ENCODE measurements around the gene TLE2. TPM values are rescaled to one million over a fixed set of nuclear protein-coding genes. Genes with fewer than 3 reads are reported as not detected.
"Not testable (repeated sequence)": the region's sequence is repeated elsewhere in the genome, so short reads cannot be mapped to it uniquely, and the experiment has no call there.

TLE2 gene
- total RNA-seq, 1 donor from 2014 or later = 48.0 TPM

DNA sequence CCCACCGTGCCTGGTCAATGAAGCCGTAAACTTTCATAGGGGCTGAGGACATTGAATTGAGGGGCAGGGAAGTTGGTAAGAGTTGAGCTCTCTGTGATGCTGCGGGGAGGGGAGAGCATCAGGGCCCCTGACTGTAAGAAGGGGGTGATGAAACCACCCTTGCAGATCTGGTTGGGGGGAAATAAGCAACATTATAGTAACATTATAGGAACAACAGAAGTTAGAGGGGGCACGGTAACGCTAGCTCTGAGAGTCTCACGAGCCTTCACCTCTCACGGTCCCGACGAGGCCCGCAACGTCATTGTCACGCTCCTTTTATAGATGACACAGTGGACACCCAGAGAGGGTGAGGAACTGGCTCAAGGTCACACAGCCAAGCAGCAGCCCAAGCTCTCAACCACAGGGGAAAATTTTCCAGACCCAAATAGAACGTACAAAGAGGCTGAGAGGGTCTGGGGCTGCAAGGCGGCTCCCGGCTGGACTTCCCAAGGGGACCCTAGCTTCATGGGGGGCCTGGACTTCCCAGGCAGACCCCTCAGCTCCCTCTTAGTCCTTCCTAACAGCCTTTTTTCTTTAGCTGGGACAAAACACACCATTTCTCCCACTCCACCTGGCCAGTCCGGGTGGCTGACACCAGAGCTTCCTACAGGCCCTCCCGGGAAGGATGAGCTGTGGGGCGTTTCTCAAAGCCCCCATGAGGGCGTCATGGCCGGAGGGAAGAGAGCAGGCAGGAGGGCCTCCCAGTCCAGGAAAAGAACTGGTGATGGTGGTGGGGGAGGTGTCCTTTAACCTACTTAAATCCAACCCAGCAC, 29.1 kb upstream of the TLE2 start:
- DNase-seq (ENCODE audit: low spot score) = no peak
- intact Hi-C loops (cut with DNase I) = no loop called here

DNA sequence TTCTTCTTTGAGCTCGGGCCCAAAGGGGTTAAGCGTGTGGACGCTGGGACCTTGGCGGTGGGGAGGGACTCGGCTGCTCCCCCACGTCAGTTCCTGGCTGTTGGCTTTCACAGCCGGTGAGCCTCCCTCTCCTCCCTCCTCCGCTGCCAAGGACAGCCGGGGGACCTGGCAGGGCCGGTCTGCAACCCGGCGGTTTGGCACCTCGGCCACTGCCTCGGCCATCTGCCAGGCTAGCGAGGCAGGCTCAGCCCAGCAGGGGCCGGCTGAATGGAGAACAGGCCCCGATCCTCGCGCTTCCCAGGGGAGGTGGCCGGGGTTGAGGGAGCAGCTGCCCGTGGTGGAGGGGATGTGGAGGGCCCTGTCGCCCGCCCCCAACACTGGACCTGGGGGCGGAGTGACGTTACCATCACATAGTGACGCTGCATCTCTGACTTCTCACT, 28.2 kb upstream of the TLE2 start:
- peak; percentile 90 for DNase-seq (ENCODE audit: low spot score)
- intact Hi-C loops (cut with DNase I) = no loop called here

DNA sequence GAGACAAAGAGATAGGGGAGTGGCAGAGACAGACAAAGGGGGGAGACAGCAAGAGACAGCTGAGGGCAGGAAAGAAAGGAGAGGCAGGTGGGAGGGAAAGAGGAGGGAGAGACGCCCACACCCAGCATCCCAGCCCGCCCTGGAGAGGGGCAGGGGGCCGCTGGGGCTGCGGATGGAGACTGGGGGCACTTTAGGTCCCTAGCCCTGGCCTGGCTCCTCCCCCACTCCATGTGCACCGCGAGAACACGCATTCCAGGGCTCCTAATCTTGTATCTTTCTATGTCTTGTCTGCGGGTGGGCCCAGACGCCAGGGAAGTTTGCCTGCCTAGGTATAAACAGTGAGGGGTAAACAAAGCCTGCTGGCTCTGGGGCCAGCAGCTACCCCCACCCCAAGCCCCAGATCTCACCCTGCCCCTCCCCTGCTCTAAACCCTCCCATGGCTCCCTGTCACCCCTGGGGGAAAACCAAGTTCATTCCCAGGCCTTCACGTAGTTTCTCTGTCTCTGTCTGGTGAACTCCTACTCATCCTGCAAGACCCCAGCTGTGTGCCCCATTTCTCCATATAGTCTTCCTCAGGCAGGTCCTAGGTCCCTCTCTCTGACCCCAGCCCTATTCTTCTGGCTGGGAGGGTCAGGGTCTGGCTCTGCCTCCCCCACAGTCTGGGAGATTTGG, 27.5 kb upstream of the TLE2 start:
- intact Hi-C loops (cut with DNase I) = no loop called here
- no peak for DNase-seq (ENCODE audit: low spot score)

DNA sequence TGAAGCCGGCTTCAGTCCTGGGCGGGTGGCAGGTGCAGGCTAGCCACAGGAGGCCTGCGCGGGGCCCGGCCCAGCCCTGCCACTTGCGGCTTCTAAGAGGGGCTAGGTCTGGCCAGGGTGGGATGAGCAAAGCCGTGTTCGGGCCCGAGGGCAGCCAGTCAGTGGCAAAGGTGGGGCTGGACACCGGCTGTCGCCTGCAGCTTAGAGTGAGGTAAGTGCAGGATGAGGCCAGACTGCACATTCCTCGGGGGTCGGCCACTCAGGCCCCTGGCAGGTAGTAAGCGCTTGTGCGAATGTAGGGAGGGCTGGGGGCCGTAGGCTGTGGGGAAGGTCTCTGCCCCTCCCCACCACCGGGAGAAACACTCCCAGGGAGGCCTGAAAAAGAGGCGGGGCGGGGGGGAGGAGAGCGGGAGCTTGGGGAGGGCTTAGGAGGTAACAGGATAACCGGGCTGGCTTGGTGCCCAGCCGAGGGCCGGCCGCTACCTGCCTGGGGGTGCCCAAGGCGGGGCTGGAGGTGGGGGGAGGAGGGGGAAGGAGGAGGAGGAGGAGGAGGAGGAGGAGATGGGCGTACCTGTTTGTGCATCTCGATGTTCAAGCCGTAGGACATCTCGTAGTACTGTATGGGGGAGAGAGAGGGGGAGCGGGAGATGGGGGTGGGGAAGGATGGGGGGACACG, 26.8 kb upstream of the TLE2 start:
- DNase-seq (ENCODE audit: low spot score) = no peak
- intact Hi-C loops (cut with DNase I) = no loop called here

DNA sequence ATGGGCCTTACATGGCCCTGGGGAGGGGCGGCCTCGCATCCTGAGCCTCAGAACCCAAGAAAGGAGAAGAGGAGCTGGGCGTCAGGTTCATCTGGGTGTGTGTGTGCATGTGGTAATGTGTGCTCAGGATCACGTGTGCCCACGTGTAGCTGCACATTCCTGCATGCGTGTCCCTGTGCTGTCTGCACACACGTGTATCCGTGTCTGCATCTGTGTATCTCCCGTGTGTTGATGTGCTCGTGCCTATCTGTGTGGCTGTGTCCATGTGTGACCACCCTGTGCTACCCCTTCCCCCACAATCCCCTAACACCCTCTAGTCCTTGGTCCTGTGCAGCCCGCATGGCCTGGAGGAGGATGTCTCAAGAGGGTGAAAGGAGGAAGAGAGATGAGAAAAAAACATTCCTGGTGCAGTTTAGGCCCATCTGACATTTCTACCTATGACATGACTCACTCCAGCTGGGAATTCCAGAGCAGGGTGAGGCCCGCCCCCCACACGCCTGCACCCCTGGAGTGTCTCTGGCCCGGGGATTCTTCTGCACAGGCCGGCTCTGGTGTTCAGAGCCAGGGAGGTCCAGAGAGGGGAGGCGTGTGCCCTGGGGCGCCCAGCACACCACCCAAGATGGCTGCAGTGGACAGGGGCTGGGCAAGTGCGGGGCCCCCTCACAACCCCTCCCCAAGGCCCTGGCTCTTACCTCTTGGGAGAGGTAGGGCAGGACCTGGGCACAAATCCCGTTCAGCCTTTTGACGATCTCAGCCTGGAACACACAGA, 26.1 kb upstream of the TLE2 start:
- no peak for DNase-seq (ENCODE audit: low spot score)
- intact Hi-C loops (cut with DNase I) = no loop called here

DNA sequence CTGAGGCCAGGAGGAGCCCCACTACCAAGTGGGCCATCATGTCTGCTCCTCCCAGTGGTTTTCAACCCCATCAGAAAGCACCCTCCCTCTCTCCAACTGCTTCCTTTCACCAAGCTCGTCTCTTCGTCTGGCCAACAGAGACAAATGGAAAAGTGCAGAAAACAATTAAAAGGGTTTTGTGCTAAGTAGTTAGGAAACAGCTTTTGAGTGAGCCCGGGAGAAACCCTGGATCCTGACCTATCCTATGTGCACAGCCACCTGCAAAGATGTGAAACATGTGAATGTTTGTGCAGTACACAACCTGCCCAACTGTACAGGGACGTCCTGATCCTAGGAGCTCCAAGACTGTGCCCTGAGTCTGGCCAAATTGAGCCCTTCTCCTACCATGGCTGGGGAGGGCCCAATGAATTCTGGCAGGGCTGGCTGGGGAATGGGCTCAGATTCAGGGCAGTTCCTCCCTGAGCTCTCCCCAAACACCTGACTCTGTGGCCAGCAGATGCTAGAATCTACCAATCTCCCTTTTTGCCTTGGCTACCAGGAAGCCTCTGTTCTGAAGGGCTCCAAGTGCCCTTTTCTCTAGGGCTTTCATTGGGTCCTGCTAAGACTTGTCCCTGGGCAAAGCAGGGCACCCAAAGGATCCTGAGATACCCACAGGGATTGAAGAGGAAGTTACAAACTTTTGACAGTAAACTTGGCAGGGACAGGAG, 25.3 kb upstream of the TLE2 start:
- no peak for DNase-seq (ENCODE audit: low spot score)

DNA sequence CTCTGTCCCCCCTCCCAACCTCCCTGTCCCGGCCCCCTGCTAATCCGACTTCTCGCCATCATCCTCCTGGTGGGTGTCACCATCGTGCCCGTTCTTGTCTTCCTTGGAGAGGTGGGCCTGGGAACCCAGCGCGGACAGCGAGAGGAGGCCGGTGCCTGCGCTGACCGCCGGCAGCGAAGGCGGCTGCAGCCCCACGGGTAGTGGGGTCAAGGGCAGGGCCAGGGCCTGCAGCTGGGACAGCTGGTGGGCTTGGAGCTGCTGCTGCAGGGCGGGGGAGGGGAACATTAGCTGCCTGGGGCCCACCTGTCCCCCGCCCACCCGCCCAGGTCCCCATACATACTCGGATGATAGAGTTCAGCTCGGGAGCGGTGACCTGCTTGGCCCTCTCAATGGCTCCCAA, 24.7 kb upstream of the TLE2 start:
- intact Hi-C loops (cut with DNase I) = no loop called here
- no peak for DNase-seq (ENCODE audit: low spot score)

More for the DNA sequence above, 25.3 kb upstream of the TLE2 start:
- intact Hi-C loops (cut with DNase I) = no loop called here

DNA sequence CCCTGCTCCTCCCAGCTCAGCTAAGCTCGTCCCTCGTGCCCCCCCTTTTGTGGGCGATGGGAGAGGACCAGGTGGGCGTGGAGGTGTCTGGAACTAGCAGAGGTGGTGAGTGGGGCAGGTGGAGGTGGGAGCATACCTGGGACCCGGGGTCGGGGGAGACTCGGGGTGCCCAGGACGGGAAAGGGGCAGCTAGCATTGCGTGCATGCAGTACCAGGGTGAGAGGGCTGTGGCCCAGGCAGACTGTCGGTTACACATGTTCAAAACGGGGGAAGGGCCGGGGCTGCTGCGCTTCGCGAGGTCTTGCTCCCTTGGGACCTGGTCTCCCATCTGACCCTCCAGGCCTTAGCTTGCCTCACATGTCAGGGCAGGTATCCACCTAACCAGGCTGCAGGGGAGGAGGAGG, 24.1 kb upstream of the TLE2 start:
- DNase-seq (ENCODE audit: low spot score) = no peak
- intact Hi-C loops (cut with DNase I) = no loop called here

DNA sequence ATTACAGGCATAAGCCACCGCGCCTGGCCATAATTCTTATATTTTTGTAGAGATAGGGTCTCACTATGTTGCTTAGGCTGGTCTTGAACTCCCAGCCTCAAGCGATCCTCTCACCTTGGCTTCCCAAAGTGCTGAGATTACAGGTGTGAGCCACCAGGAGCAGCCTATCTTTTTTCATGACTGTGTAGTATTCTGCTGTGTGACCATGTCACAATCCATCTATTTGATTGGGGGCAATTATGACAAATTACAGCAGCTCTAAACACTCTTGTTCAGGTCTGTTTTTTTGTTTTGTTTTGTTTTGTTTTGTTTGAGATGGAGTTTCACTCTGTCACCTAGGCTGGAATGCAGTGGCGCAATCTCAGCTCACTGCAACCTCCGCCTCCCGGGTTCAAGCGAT, 20.9 kb upstream of the TLE2 start:
- not testable (repeated sequence) for DNase-seq (ENCODE audit: low spot score)

DNA sequence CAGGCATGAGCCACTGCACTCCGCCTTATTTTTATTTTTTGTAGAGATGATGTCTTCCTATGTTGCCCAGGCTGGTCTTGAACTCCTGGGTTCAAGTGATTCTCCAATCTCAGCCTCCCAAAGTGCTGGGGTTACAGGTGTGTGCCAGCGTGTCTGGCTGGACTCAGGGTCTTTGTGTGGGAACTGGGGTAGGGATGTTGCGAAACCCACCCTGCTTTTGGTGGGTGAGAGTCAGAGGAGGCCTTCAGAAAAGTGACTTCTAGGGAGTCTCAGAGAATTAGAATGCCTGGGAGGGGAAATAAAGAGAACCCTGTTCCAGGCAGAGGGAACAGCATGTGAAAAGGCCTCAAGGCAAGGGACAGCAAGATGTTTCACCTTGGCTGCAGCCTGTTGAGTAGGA, 20.0 kb upstream of the TLE2 start:
- no peak for DNase-seq (ENCODE audit: low spot score)
- intact Hi-C loops (cut with DNase I) = no loop called here

More for the DNA sequence above, 20.9 kb upstream of the TLE2 start:
- intact Hi-C loops (cut with DNase I) = not testable (repeated sequence)

DNA sequence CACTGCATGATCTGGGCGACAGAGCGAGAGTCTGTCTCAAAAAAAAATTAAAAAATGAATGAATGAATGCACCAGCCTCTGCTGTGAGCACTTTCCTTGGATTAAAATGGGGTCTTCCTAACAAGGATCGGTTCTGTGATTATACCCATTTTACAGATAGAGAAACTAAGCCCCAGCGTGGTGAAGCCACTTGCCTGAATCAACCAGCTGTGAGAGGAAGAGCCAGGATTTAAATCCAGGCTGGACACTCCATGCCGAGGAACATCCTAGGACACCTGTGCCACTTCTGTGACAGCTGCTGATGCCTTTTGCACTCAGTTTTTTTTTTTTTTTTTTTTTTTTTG, 19.1 kb upstream of the TLE2 start:
- intact Hi-C loops (cut with DNase I) = no loop called here
- no peak for DNase-seq (ENCODE audit: low spot score)

DNA sequence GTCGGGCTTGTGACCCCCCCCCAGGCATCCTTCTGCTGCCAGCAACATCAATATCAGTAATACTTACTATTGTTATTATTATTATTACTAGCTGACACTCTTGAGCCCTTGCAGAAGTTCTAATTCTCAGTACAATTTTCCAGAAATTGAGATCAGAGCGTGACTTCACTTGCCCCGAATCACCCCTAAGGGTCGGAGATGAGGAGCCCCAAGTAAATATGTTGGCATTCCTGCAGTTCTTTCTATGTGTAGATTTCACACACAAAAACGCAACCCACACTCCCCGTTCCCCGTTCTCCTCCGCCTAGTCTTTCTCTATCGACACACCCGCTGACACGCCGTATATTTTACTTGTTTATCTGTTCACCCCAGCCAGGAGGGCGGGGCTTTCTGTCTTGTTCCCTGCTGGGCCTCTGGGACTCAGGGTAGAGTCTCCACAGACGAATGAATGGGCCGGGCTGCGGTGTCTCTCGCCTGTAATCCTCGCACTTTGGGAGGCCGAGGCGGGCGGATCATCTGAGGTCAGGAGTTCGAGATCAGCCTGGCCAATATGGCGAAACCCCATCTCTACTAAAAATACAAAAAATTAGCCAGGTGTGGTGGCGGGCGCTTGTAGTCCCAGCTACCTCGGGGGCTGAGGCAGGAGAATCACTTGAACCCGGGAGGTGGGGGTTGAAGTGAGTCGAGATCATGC, 18.6 kb upstream of the TLE2 start:
- no peak for DNase-seq (ENCODE audit: low spot score)
- intact Hi-C loops (cut with DNase I) = no loop called here

DNA sequence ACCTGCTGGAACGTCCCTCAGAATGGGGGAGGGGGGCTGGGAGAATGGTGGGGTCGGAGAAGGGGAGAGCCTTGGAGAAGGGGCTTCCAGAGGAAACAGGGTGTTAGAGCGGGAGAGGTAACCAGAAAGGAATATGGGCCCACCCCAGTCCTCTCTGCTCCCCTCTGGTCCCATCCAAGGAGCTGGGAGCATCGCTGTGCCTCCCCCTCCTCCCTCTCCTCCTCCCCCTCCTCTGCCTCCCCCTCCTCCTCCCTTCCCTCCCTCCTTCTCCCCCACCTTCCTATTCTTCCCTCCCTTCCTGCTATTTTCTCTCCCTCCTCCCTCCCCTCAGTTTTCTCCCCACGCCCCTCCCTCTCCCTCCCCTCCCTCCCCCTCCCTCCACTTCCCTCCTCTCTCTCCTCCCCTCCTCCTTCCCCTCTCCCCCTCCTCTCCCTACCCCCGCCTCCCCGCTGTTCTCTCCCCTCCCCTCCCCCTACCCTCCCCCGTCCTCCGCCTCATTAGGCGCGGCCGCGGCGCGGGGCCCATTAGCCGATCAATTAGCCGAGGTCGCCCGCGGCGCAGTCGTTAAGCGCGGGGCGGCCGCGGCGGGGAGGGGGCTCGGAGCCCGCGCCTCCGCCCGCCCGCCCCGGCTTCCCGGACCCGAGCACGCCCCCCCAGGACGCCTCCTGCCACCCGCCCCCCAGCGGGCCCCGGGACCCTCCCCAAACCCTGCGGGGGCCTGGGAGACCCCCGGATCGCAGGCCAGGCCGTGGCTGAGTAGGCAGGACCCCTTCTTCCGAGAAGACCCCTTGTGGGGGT, 17.8 kb upstream of the TLE2 start:
- DNase-seq (ENCODE audit: low spot score) = no peak
- intact Hi-C loops (cut with DNase I) = no loop called here

DNA sequence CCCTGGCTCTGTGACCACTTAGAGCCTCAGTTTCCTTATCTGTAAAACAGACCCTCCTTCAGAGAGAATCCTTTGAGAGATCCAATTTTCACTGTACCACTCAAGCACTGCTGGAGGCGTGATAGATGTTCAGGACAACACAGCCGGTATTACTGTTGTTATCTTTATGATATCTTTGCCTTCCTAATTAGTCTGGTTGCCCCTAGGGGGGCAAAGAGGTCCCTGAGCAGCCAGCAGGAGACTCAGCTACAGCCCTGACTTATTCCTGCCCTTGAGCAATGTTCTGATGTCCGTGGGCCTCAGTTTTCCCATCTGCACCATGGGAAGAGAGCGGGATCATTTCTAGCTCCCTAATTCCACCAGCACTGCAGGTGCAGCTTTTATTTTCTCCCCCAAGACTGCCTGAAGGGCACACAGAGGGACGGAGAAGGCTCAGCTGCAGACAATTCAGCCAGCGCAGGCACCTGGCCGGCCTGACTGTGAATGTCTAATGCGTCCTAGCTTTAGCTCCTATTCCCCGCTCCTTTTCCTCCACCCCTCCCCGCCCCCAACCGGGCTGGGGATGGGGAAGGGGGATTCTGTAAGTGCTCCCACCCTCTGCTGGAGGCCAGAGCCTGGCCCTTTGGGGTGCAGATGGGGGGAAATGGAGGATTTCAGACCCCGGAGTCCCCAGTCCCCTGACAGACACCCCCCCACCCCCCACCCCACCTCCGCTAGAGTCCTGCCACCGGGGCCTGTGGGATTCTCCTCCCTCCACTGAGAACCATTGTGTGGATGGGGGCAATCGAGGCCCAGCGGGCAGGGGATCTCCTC, 17.0 kb upstream of the TLE2 start:
- DNase-seq (ENCODE audit: low spot score) = no peak
- intact Hi-C loops (cut with DNase I) = no loop called here

DNA sequence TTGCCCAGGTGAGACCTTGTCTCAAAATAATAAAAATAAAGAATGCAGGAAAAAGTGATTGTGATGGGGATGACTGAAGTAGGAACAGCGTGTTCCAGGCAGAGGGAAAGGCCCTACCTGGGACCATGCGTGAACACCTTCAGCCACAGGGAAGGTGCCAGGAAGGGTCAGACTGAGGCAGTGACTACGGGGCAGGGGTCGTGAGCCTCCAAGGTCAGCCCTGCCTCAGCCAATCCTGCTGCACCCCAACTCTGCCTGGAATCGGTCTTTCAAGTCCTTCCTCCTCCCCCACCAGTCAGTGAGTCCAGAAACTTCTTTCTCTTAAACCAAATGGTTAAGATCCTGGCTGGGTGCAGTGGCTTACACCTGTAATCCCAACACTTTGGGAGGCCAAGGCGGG, 16.1 kb upstream of the TLE2 start:
- DNase-seq (ENCODE audit: low spot score) = no peak
- intact Hi-C loops (cut with DNase I) = no loop called here

DNA sequence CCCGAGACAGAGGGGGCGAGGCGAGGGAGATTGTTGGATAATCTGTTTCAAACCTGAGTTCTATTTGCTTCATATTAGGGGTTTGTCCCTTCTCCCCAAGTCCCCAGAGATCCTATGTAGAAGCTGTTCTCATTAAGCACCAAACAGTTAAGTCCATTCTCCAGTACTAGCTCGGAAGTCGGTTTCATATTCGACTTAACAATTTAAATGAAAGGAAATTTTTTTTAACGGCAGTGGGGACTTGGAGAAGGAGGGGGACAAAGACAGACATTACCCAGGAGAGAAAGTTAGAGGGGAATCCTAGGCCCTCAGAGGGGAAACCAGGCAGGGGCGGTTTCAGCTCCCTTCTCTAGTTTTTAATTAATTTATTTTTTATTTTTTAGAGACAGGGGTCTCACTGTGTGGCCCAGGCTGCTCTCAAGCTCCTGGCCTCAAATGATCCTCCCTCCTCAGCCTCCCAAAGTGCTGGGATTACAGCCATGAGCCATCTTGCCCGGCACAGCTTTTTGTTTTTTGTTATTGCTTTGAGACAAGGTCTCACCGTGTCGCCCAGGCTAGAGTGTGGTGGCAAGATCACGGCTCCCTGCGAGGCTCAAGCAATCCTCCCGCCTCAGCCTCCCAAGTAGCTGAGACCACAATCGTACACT, 13.7 kb upstream of the TLE2 start:
- intact Hi-C loops (cut with DNase I) = no loop called here
- no peak for DNase-seq (ENCODE audit: low spot score)
